Thyroid gland (tissue), 4 donors: ENCODE data around the gene RUNX2.

Experiments used
- POLR2A ChIP-seq, 2 donors: fragments of 450-650 bp; IDR thresholded peaks; one replicate each; pipeline ENCODE4 v1.6.1; 2017; ENCODE audit warnings: antibody characterized with exemption in 2 of 2, mild to moderate bottlenecking in 2 of 2, moderate library complexity in 1 of 2
- TF ChIP-seq, protein P1 (sequence below), 6 experiments: fragments of 200-600 bp in 3 of 6; fragments of 450-650 bp in 3 of 6; sonication (generic) in 3 of 6; IDR thresholded peaks; one replicate each; pipeline ENCODE4 v1.5.1; 2016 to 2019; ENCODE audit warnings: antibody characterized with exemption in 6 of 6, mild to moderate bottlenecking in 2 of 6, inconsistent platforms in 1 of 6, moderate library complexity in 1 of 6

DNA sequence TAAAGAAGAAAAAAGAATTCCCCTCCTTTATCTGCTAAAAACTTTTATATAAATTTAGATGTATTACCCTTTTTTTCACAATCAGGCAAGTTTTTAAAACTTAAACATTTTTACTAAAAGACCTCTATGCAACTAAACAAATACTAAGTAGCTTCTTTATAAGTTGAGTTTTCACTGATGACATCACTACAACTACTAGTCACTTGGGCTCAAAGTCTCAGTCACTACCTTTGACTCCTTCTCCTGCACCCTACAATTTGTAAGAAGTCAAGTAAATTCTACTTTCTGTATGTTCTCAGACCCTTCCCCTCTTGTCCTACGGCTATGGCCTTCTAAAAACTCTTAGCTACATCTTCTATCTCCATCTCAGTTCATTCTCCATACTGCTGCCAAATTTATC lies 38.4 kb downstream of the RUNX2 start:
- TF ChIP-seq, protein P1, sequence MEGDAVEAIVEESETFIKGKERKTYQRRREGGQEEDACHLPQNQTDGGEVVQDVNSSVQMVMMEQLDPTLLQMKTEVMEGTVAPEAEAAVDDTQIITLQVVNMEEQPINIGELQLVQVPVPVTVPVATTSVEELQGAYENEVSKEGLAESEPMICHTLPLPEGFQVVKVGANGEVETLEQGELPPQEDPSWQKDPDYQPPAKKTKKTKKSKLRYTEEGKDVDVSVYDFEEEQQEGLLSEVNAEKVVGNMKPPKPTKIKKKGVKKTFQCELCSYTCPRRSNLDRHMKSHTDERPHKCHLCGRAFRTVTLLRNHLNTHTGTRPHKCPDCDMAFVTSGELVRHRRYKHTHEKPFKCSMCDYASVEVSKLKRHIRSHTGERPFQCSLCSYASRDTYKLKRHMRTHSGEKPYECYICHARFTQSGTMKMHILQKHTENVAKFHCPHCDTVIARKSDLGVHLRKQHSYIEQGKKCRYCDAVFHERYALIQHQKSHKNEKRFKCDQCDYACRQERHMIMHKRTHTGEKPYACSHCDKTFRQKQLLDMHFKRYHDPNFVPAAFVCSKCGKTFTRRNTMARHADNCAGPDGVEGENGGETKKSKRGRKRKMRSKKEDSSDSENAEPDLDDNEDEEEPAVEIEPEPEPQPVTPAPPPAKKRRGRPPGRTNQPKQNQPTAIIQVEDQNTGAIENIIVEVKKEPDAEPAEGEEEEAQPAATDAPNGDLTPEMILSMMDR (IDR thresholded peaks at IDR 0.05) = no peak
- TF ChIP-seq POLR2A (IDR thresholded peaks at IDR 0.05) = no peak
